A549 treated with CORT108297 at 1 μM for 4 hours (cell line): ENCODE measurements around the gene ITIH5. TPM values are rescaled to one million over a fixed set of nuclear protein-coding genes. Genes with fewer than 3 reads are reported as not detected.

Experiments used
- total RNA-seq: library from RNA; stranded (reverse); fragments of 200-300 nt; extraction: Qiagen RNA extraction; gene quantifications from 5 replicates; pipeline ENCODE4 v1.2.3, GENCODE V29; 2022

The ITIH5 gene
- 0.06 to 0.16 TPM (median 0.08 TPM) in 5 replicates for total RNA-seq

GRCh38 chr10:7666253-7667023, at the start of gene ITIH5:
ITIH5 (minus strand) TSS chr10:7666966; CDS start chr10:7666892, 74 bp downstream.

GRCh38 chr10:7703140-7703539, 36.4 kb upstream of the ITIH5 start, which contains the start of gene ITIH2:
ITIH2 (plus strand) TSS chr10:7703316; CDS start chr10:7703435, 119 bp downstream.

Other genes with a start within 250 kb of the ITIH5 start
- 0.17 to 0.38 TPM (median 0.29 TPM) in 5 replicates for gene ITIH2, start 36.4 kb upstream of the ITIH5 start, total RNA-seq
- 11.6 to 17.8 TPM (median 12.7 TPM) in 5 replicates for gene KIN, start 121.0 kb upstream of the ITIH5 start, total RNA-seq
- gene ATP5F1C, start 121.2 kb upstream of the ITIH5 start, total RNA-seq: 251 to 328 TPM (median 285 TPM) in 5 replicates
- gene TAF3, start 151.5 kb upstream of the ITIH5 start, total RNA-seq: 7.0 to 9.0 TPM (median 7.8 TPM) in 5 replicates